HG02763 (cell line): ENCODE measurements around the gene PAK6.

Source experiments
- ATAC-seq: cut with Tn5 transposase; IDR thresholded peaks from one replicate; pipeline ENCODE4 v1.9.1; 2021; ENCODE audit warnings: mild to moderate bottlenecking, moderate library complexity; ENCODE audit not compliant: unreplicated experiment

PAK6 gene

GRCh38 chr15:40290545-40290917 is 51.7 kb downstream of the PAK6 start:
- ATAC-seq = no peak

GRCh38 chr15:40290918-40291574 is 52.2 kb downstream of the PAK6 start:
- no peak for ATAC-seq

- ATAC-seq = no peak
These were observed 53.4 kb downstream of the PAK6 start for GRCh38 chr15:40292246-40292645.

GRCh38 chr15:40293006-40293405 is 54.1 kb downstream of the PAK6 start:
- no peak for ATAC-seq

- ATAC-seq = no peak
These were observed 55.3 kb downstream of the PAK6 start for GRCh38 chr15:40293905-40294895.

- no peak for ATAC-seq
These were observed 56.4 kb downstream of the PAK6 start for GRCh38 chr15:40295297-40295696.

- no peak for ATAC-seq
These were observed 57.2 kb downstream of the PAK6 start for GRCh38 chr15:40295877-40296560.

GRCh38 chr15:40296561-40297230 is 57.8 kb downstream of the PAK6 start:
- ATAC-seq = no peak

- ATAC-seq = no peak
These were observed 58.5 kb downstream of the PAK6 start for GRCh38 chr15:40297356-40297755.

GRCh38 chr15:40298216-40298935 is 59.5 kb downstream of the PAK6 start:
- no peak for ATAC-seq

GRCh38 chr15:40300367-40300766 is 61.5 kb downstream of the PAK6 start:
- no peak for ATAC-seq

- ATAC-seq = no peak
These were observed 61.9 kb downstream of the PAK6 start for GRCh38 chr15:40300771-40301170.

- no peak for ATAC-seq
These were observed 62.8 kb downstream of the PAK6 start for GRCh38 chr15:40301467-40302179.

- no peak for ATAC-seq
These were observed 63.5 kb downstream of the PAK6 start for GRCh38 chr15:40302288-40302886.

- ATAC-seq = no peak
These were observed 64.1 kb downstream of the PAK6 start for GRCh38 chr15:40302981-40303380.

GRCh38 chr15:40303576-40303975 is 64.7 kb downstream of the PAK6 start:
- no peak for ATAC-seq

GRCh38 chr15:40305281-40305680 is 66.4 kb downstream of the PAK6 start:
- no peak for ATAC-seq

- ATAC-seq = no peak
These were observed 67.5 kb downstream of the PAK6 start for GRCh38 chr15:40306371-40306770.

- ATAC-seq = no peak
These were observed 68.0 kb downstream of the PAK6 start for GRCh38 chr15:40306908-40307307.
